GM23248 (cell line): ENCODE measurements around the gene SCGB2A2. TPM values are rescaled to one million over a fixed set of nuclear protein-coding genes. Genes with fewer than 3 reads are reported as not detected.

Experiments
- DNase-seq: peaks from one replicate; pipeline ENCODE4 v3.0.0-alpha.2; 2015
- H2AFZ ChIP-seq: fragments of 200-600 bp; sonication (generic); 2 replicates; pipeline ENCODE4 v1.6.1; 2016; ENCODE audit warnings: antibody characterized with exemption
- H3F3A ChIP-seq: fragments of 200-600 bp; sonication (generic); 2 replicates; pipeline ENCODE4 v1.6.1; 2016; ENCODE audit warnings: mild to moderate bottlenecking, antibody characterized with exemption, mixed run types; ENCODE audit not compliant: insufficient read depth
- H3K27ac ChIP-seq: fragments of 200-600 bp; sonication (generic); 2 replicates; pipeline ENCODE4 v1.5.1; 2016; ENCODE audit warnings: mild to moderate bottlenecking
- H3K27me3 ChIP-seq: fragments of 200-600 bp; sonication (generic); replicated peaks from 2 replicates; pipeline ENCODE4 v1.6.1; 2016; ENCODE audit warnings: mild to moderate bottlenecking; ENCODE audit not compliant: insufficient read depth
- H3K36me3 ChIP-seq: fragments of 200-600 bp; sonication (generic); 2 replicates; pipeline ENCODE4 v1.6.1; 2016; ENCODE audit warnings: low read depth, mild to moderate bottlenecking
- H3K4me1 ChIP-seq: fragments of 200-600 bp; sonication (generic); 2 replicates; pipeline ENCODE4 v1.6.1; 2016; ENCODE audit warnings: mild to moderate bottlenecking; ENCODE audit not compliant: insufficient read depth
- H3K4me2 ChIP-seq: fragments of 200-600 bp; sonication (generic); one replicate; pipeline ENCODE4 v1.6.1; 2016; ENCODE audit warnings: mild to moderate bottlenecking; ENCODE audit not compliant: unreplicated experiment
- H3K4me3 ChIP-seq: fragments of 200-600 bp; sonication (generic); 2 replicates; pipeline ENCODE4 v1.5.1; 2016; ENCODE audit warnings: mild to moderate bottlenecking
- H3K79me2 ChIP-seq: fragments of 200-600 bp; sonication (generic); 2 replicates; pipeline ENCODE4 v1.6.1; 2016; ENCODE audit warnings: mild to moderate bottlenecking; ENCODE audit not compliant: insufficient read depth
- H3K9ac ChIP-seq: fragments of 200-600 bp; sonication (generic); 2 replicates; pipeline ENCODE4 v1.6.1; 2016; ENCODE audit warnings: mild to moderate bottlenecking
- H3K9me2 ChIP-seq: fragments of 200-600 bp; sonication (generic); 2 replicates; pipeline ENCODE4 v1.6.1; 2016; ENCODE audit warnings: mixed run types, mild to moderate bottlenecking, moderate library complexity; ENCODE audit not compliant: insufficient read depth
- H3K9me3 ChIP-seq: fragments of 200-600 bp; sonication (generic); one replicate; pipeline ENCODE4 v1.6.1; 2017; ENCODE audit warnings: low read depth
- H4K20me1 ChIP-seq: fragments of 200-600 bp; sonication (generic); 2 replicates; pipeline ENCODE4 v1.6.0; 2016; ENCODE audit not compliant: insufficient read depth
- EZH2 ChIP-seq: fragments of 200-600 bp; sonication (generic); IDR thresholded peaks from 2 replicates; pipeline ENCODE4 v1.6.1; 2018; ENCODE audit warnings: antibody characterized with exemption, mild to moderate bottlenecking; ENCODE audit not compliant: insufficient read depth, poor library complexity, severe bottlenecking
- EZH2phosphoT487 ChIP-seq: fragments of 200-600 bp; sonication (generic); IDR thresholded peaks from 2 replicates; pipeline ENCODE4 v1.6.1; 2018; ENCODE audit warnings: antibody characterized with exemption, moderate library complexity, mild to moderate bottlenecking, low read depth; ENCODE audit not compliant: insufficient read depth
- WGBS, 2 experiments: methylation state at CpG; one replicate each; pipeline ENCODE4 v1.1.6; 2015 to 2017; ENCODE audit warnings: low lambda C conversion rate in 2 of 2, low coverage in 1 of 2; ENCODE audit errors: missing lambda C conversion rate in 2 of 2; 5-methylcytosine and 5-hydroxymethylcytosine counted together
- in situ Hi-C: fragments of 300-500 bp; cut with MboI; formaldehyde crosslinking; loops from 2 replicates; pipeline ENCODE4 v1.15.0; 2020
- polyA plus RNA-seq: library from polyadenylated mRNA; unstranded; fragments of >200 nt; fragmentation: Nextera tagmentation; extraction: Ambion mirVana; gene quantifications from 2 replicates; pipeline ENCODE4 v1.2.1, GENCODE V29; 2016
- total RNA-seq: library from RNA; depleted of rRNA; stranded (reverse); fragments of >200 nt; shearing (Covaris generic); gene quantifications from 2 replicates; pipeline ENCODE4 v1.2.3, GENCODE V29; 2014; rRNA removed

The SCGB2A2 gene
- not detected in 2 replicates for total RNA-seq
- not detected in 2 replicates for polyA plus RNA-seq

GRCh38 chr11:62269654-62270278, at the start of gene SCGB2A2:
TSS of gene SCGB2A2 (plus strand) at chr11:62270158. CDS start at chr11:62270217, 59 bp downstream.
- in situ Hi-C loops = no loop called here
- no peak for DNase-seq
- WGBS, 2 experiments = 67 to 70% methylated on average over 10 of the region's 10 CpGs

GRCh38 chr11:62221498-62221897, 48.5 kb upstream of the SCGB2A2 start:
- no peak overlapping the region for H2AFZ ChIP-seq
- H3K79me2 ChIP-seq = no peaks in the 10 kb centered on the region
- 45 to 54% methylated on average over 3 of the region's 3 CpGs for WGBS, 2 experiments
- no peak overlapping the region for H3K9ac ChIP-seq
- H3K9me3 ChIP-seq = peaks cover 8% of the 10 kb centered on the region
- no peak overlapping the region for H3K27ac ChIP-seq
- in situ Hi-C loops = no loop called here
- H3K36me3 ChIP-seq = no peaks in the 10 kb centered on the region
- H3K27me3 ChIP-seq = no peaks in the 10 kb centered on the region
- H4K20me1 ChIP-seq = no peaks in the 10 kb centered on the region
- no peak overlapping the region for H3K4me3 ChIP-seq
- no peak for TF ChIP-seq EZH2
- no peak for TF ChIP-seq EZH2phosphoT487
- 0 out of 2 replicates have a peak, but pooled peaks cover 5% of the 10 kb centered on the region for H3F3A ChIP-seq
- no peak for DNase-seq
- no peaks in the 10 kb centered on the region for H3K4me1 ChIP-seq
- no peak overlapping the region for H3K4me2 ChIP-seq
- H3K9me2 ChIP-seq = no peaks in the 10 kb centered on the region

More at GRCh38 chr11:62269654-62270278, at the start of gene SCGB2A2:
- Histone ChIP-seq H3K4me3 (no peak within 1 kb of the TSS), H2AFZ (no peak within 1 kb of the TSS), H4K20me1 (no peaks in the 10 kb centered on the region), H3K27ac (no peak within 1 kb of the TSS), H3F3A (no peaks in the 10 kb centered on the region), H3K36me3 (no peaks in the 10 kb centered on the region), H3K9me2 (no peaks in the 10 kb centered on the region), H3K9me3 (no peaks in the 10 kb centered on the region), H3K9ac (no peak within 1 kb of the TSS), H3K4me1 (peaks cover 9% of the 10 kb centered on the region), H3K79me2 (no peaks in the 10 kb centered on the region), H3K27me3 (no peaks in the 10 kb centered on the region; the same call in 1 of the 2 replicates), H3K4me2 (no peak within 1 kb of the TSS)
- no peak for TF ChIP-seq EZH2
- TF ChIP-seq EZH2phosphoT487 = no peak

GRCh38 chr11:62223095-62223494, 46.9 kb upstream of the SCGB2A2 start:
- no peaks in the 10 kb centered on the region for H3K79me2 ChIP-seq
- no peak for DNase-seq
- H3K27ac ChIP-seq = no peak overlapping the region
- no peak overlapping the region for H3K4me2 ChIP-seq
- no peaks in the 10 kb centered on the region for H3K27me3 ChIP-seq
- H3K9me3 ChIP-seq = peaks cover 8% of the 10 kb centered on the region
- no peak overlapping the region for H3K4me3 ChIP-seq
- TF ChIP-seq EZH2 = no peak
- TF ChIP-seq EZH2phosphoT487 = no peak
- H3K4me1 ChIP-seq = no peaks in the 10 kb centered on the region
- in situ Hi-C loops = no loop called here
- H3K9ac ChIP-seq = no peak overlapping the region
- 0 out of 2 replicates have a peak, but pooled peaks cover 5% of the 10 kb centered on the region for H3F3A ChIP-seq
- no peaks in the 10 kb centered on the region for H3K9me2 ChIP-seq
- no peaks in the 10 kb centered on the region for H3K36me3 ChIP-seq
- H2AFZ ChIP-seq = no peak overlapping the region
- H4K20me1 ChIP-seq = no peaks in the 10 kb centered on the region

- no peak for DNase-seq
- Histone ChIP-seq H3K27me3 (no peaks in the 10 kb centered on the region), H3K9ac (no peak overlapping the region), H3K27ac (no peak overlapping the region), H3K4me3 (no peak overlapping the region), H3F3A (no peaks in the 10 kb centered on the region), H3K4me1 (no peaks in the 10 kb centered on the region), H3K9me3 (no peaks in the 10 kb centered on the region), H3K36me3 (no peaks in the 10 kb centered on the region), H3K9me2 (no peaks in the 10 kb centered on the region), H3K79me2 (no peaks in the 10 kb centered on the region), H3K4me2 (no peak overlapping the region), H2AFZ (no peak overlapping the region), H4K20me1 (no peaks in the 10 kb centered on the region)
- TF ChIP-seq EZH2phosphoT487 = no peak
- in situ Hi-C loops = no loop called here
Observed at GRCh38 chr11:62233730-62234129, 36.2 kb upstream of the SCGB2A2 start.

GRCh38 chr11:62236187-62236586, 33.8 kb upstream of the SCGB2A2 start:
- H3F3A ChIP-seq = no peaks in the 10 kb centered on the region
- no peak overlapping the region for H2AFZ ChIP-seq
- H3K27me3 ChIP-seq = peaks cover 5% of the 10 kb centered on the region; the same call in 1 of the 2 replicates
- in situ Hi-C loops = no loop called here
- WGBS, 2 experiments = 17% methylated on average over 2 of the region's 2 CpGs
- H3K4me2 ChIP-seq = no peak overlapping the region
- DNase-seq = no peak
- no peaks in the 10 kb centered on the region for H3K9me2 ChIP-seq
- H4K20me1 ChIP-seq = no peaks in the 10 kb centered on the region
- no peak overlapping the region for H3K4me3 ChIP-seq
- no peaks in the 10 kb centered on the region for H3K36me3 ChIP-seq
- no peaks in the 10 kb centered on the region for H3K4me1 ChIP-seq
- H3K9ac ChIP-seq = no peak overlapping the region
- H3K9me3 ChIP-seq = no peaks in the 10 kb centered on the region
- TF ChIP-seq EZH2 (no peak), EZH2phosphoT487 (no peak)
- H3K27ac ChIP-seq = no peak overlapping the region
- H3K79me2 ChIP-seq = no peaks in the 10 kb centered on the region
